HG02981 (cell line): ENCODE results near the gene KIAA0040.

Experiments
- ATAC-seq: cut with Tn5 transposase; IDR thresholded peaks from one replicate; pipeline ENCODE4 v1.9.1; 2021; ENCODE audit warnings: mild to moderate bottlenecking, moderate library complexity; ENCODE audit not compliant: unreplicated experiment

The KIAA0040 gene

GRCh38 chr1:175172503-175172902 is 20.1 kb downstream of the KIAA0040 start:
- no peak for ATAC-seq

- no peak for ATAC-seq
Observed at GRCh38 chr1:175171036-175171913, 21.3 kb downstream of the KIAA0040 start.

- ATAC-seq = no peak
Observed at GRCh38 chr1:175169286-175170018, 23.1 kb downstream of the KIAA0040 start.

- no peak for ATAC-seq
Observed at GRCh38 chr1:175168782-175169181, 23.8 kb downstream of the KIAA0040 start.

GRCh38 chr1:175167861-175168260 is 24.7 kb downstream of the KIAA0040 start:
- ATAC-seq = no peak

GRCh38 chr1:175166746-175167145 is 25.8 kb downstream of the KIAA0040 start:
- no peak for ATAC-seq

GRCh38 chr1:175164751-175165150 is 27.8 kb downstream of the KIAA0040 start:
- no peak for ATAC-seq

- ATAC-seq = no peak
Observed at GRCh38 chr1:175163702-175164101, 28.9 kb downstream of the KIAA0040 start.

GRCh38 chr1:175162955-175163354 is 29.6 kb downstream of the KIAA0040 start:
- ATAC-seq = no peak

GRCh38 chr1:175158170-175158591 is 34.4 kb downstream of the KIAA0040 start:
- ATAC-seq = no peak

GRCh38 chr1:175157200-175157599 is 35.4 kb downstream of the KIAA0040 start:
- no peak for ATAC-seq

GRCh38 chr1:175155936-175156335 is 36.6 kb downstream of the KIAA0040 start:
- no peak for ATAC-seq

GRCh38 chr1:175155473-175155856 is 37.1 kb downstream of the KIAA0040 start:
- ATAC-seq = no peak

- ATAC-seq = peak; percentile 52
Observed at GRCh38 chr1:175154629-175155472, 37.7 kb downstream of the KIAA0040 start.

GRCh38 chr1:175152006-175152652 is 40.4 kb downstream of the KIAA0040 start:
- no peak for ATAC-seq

GRCh38 chr1:175150596-175151319 is 41.8 kb downstream of the KIAA0040 start:
- no peak for ATAC-seq

GRCh38 chr1:175148068-175148467 is 44.5 kb downstream of the KIAA0040 start:
- ATAC-seq = no peak

GRCh38 chr1:175147569-175147968 is 45.0 kb downstream of the KIAA0040 start:
- ATAC-seq = no peak

- peak; percentile 60 for ATAC-seq
Observed at GRCh38 chr1:175146529-175147213, 45.9 kb downstream of the KIAA0040 start.
